Uterus (tissue), 4 donors: ENCODE data around the gene SLC6A4. TPM values are rescaled to one million over a fixed set of nuclear protein-coding genes. Genes with fewer than 3 reads are reported as not detected.

Experiments used
- DNase-seq, 2 donors: peaks; one replicate each; pipeline ENCODE4 v3.0.0-alpha.2; 2019 to 2020
- H3K27ac ChIP-seq, 2 donors: fragments of 200-600 bp; sonication (generic); 1 replicate in 1 of 2; 2 replicates in 1 of 2; pipeline ENCODE4 v1.5.1; 2016 to 2018
- H3K27me3 ChIP-seq, 2 donors: fragments of 200-600 bp; sonication (generic); one replicate each; pipeline ENCODE4 v1.5.1; 2018 to 2019; ENCODE audit warnings: control low read depth in 1 of 2
- H3K36me3 ChIP-seq, 2 donors: fragments of 200-600 bp; sonication (generic); one replicate each; pipeline ENCODE4 v1.5.1; 2019; ENCODE audit warnings: control low read depth in 1 of 2
- H3K4me1 ChIP-seq, 2 donors: fragments of 200-600 bp; sonication (generic); one replicate each; pipeline ENCODE4 v1.5.1; 2018 to 2019; ENCODE audit warnings: control low read depth in 1 of 2
- H3K4me3 ChIP-seq, 2 donors: fragments of 200-600 bp; sonication (generic); 1 replicate in 1 of 2; 2 replicates in 1 of 2; pipeline ENCODE4 v1.5.1; 2018 to 2019; ENCODE audit warnings: mild to moderate bottlenecking in 1 of 2
- H3K9me3 ChIP-seq, 2 donors: fragments of 200-600 bp; sonication (generic); one replicate each; pipeline ENCODE4 v1.5.1; 2019; ENCODE audit warnings: control low read depth in 1 of 2
- CTCF ChIP-seq, 4 experiments: fragments of 200-600 bp in 2 of 4; fragments of 450-650 bp in 2 of 4; sonication (generic) in 2 of 4; IDR thresholded peaks; one replicate each; pipeline ENCODE4 v1.5.1; 2016 to 2019; ENCODE audit warnings: antibody characterized with exemption in 4 of 4, mild to moderate bottlenecking in 2 of 4, moderate library complexity in 1 of 4
- POLR2A ChIP-seq, 2 donors: fragments of 450-650 bp; IDR thresholded peaks; one replicate each; pipeline ENCODE4 v1.6.1; 2016; ENCODE audit warnings: antibody characterized with exemption in 2 of 2, mild to moderate bottlenecking in 1 of 2, moderate library complexity in 1 of 2
- intact Hi-C: fragments of 100-400 bp; cut with DNase I; formaldehyde crosslinking; loops from one replicate; pipeline ENCODE4 v1.15.1; 2023; ENCODE audit warnings: low total_unique reads
- total RNA-seq, 4 donors: library from RNA; depleted of rRNA in 3 of 4; stranded (reverse); fragments of >200 nt in 3 of 4; gene quantifications; one replicate each; pipeline versions ENCODE4 v1.1.0 to v1.2.4, GENCODE V29; 2014 to 2023
- donor health status: DM: yes; HTN: yes; CAD: no.

Gene SLC6A4
- total RNA-seq, 4 donors from 2014 or later = 0.30 to 0.90 TPM; not detected in 2

- no peak overlapping the region for H3K27ac ChIP-seq
- intact Hi-C loops = no loop called here
- peaks cover 0 to 13% of the 10 kb centered on the region in 2 donors for H3K4me1 ChIP-seq
- H3K27me3 ChIP-seq = peaks cover 4 to 28% of the 10 kb centered on the region in 2 donors
- H3K36me3 ChIP-seq = no peaks in the 10 kb centered on the region
- H3K4me3 ChIP-seq = no peak overlapping the region
- DNase-seq = no peak
- TF ChIP-seq CTCF (IDR thresholded peaks at IDR 0.05) = no peak
- no peak for TF ChIP-seq POLR2A (IDR thresholded peaks at IDR 0.05)
- H3K9me3 ChIP-seq = no peaks in the 10 kb centered on the region
These were observed 3.6 kb upstream of the SLC6A4 start for GRCh38 chr17:30239089-30239462.

- Histone ChIP-seq H3K9me3 (no peaks in the 10 kb centered on the region), H3K36me3 (no peaks in the 10 kb centered on the region), H3K4me1 (peaks cover 0 to 13% of the 10 kb centered on the region in 2 donors), H3K27ac (no peak overlapping the region), H3K27me3 (peaks cover 4 to 28% of the 10 kb centered on the region in 2 donors), H3K4me3 (no peak overlapping the region)
- intact Hi-C loops = no loop called here
- DNase-seq = no peak
- TF ChIP-seq CTCF (IDR thresholded peaks at IDR 0.05) = no peak
- no peak for TF ChIP-seq POLR2A (IDR thresholded peaks at IDR 0.05)
These were observed 3.0 kb upstream of the SLC6A4 start for GRCh38 chr17:30238387-30239088.

GRCh38 chr17:30238003-30238344, 2.5 kb upstream of the SLC6A4 start:
- peaks cover 0 to 13% of the 10 kb centered on the region in 2 donors for H3K4me1 ChIP-seq
- DNase-seq = no peak
- H3K36me3 ChIP-seq = no peaks in the 10 kb centered on the region
- H3K9me3 ChIP-seq = no peaks in the 10 kb centered on the region
- no peak overlapping the region for H3K4me3 ChIP-seq
- no peak overlapping the region for H3K27ac ChIP-seq
- TF ChIP-seq POLR2A (IDR thresholded peaks at IDR 0.05) (no peak), CTCF (IDR thresholded peaks at IDR 0.05) (no peak)
- intact Hi-C loops = no loop called here
- peaks cover 4 to 28% of the 10 kb centered on the region in 2 donors for H3K27me3 ChIP-seq

- TF ChIP-seq POLR2A (IDR thresholded peaks at IDR 0.05) = no peak
These were observed 2.0 kb upstream of the SLC6A4 start for GRCh38 chr17:30237296-30238002.

GRCh38 chr17:30236766-30237165, 1.3 kb upstream of the SLC6A4 start:
- no peaks in the 10 kb centered on the region for H3K9me3 ChIP-seq

More at GRCh38 chr17:30237296-30238002, 2.0 kb upstream of the SLC6A4 start:
- H3K36me3 ChIP-seq = no peaks in the 10 kb centered on the region
- no peak for DNase-seq
- intact Hi-C loops = no loop called here
- no peak overlapping the region for H3K27ac ChIP-seq
- no peaks in the 10 kb centered on the region for H3K9me3 ChIP-seq
- peaks cover 0 to 13% of the 10 kb centered on the region in 2 donors for H3K4me1 ChIP-seq
- H3K4me3 ChIP-seq = no peak overlapping the region
- peaks cover 4 to 28% of the 10 kb centered on the region in 2 donors for H3K27me3 ChIP-seq

More at GRCh38 chr17:30236766-30237165, 1.3 kb upstream of the SLC6A4 start:
- intact Hi-C loops = no loop called here
- peak in 1 of 2 donors; percentile 25 for DNase-seq
- Histone ChIP-seq H3K36me3 (no peaks in the 10 kb centered on the region), H3K27ac (no peak overlapping the region), H3K4me1 (peaks cover 0 to 13% of the 10 kb centered on the region in 2 donors), H3K4me3 (no peak overlapping the region), H3K27me3 (peaks cover 4 to 28% of the 10 kb centered on the region in 2 donors)
- TF ChIP-seq CTCF (IDR thresholded peaks at IDR 0.05) (peak in 3 of 4 experiments; percentile 8 to 21 (median 17)), POLR2A (IDR thresholded peaks at IDR 0.05) (no peak)
